ENCODE data around the gene B4GALNT4. TPM values are rescaled to one million over a fixed set of nuclear protein-coding genes. Genes with fewer than 3 reads are reported as not detected.

B4GALNT4 gene
- total and polyA plus RNA-seq, 2 of the 13 experiments (the other 11 are each of a cell fraction or from before 2014, with no cell fraction given): 30.5 to 50.1 TPM

DNA sequence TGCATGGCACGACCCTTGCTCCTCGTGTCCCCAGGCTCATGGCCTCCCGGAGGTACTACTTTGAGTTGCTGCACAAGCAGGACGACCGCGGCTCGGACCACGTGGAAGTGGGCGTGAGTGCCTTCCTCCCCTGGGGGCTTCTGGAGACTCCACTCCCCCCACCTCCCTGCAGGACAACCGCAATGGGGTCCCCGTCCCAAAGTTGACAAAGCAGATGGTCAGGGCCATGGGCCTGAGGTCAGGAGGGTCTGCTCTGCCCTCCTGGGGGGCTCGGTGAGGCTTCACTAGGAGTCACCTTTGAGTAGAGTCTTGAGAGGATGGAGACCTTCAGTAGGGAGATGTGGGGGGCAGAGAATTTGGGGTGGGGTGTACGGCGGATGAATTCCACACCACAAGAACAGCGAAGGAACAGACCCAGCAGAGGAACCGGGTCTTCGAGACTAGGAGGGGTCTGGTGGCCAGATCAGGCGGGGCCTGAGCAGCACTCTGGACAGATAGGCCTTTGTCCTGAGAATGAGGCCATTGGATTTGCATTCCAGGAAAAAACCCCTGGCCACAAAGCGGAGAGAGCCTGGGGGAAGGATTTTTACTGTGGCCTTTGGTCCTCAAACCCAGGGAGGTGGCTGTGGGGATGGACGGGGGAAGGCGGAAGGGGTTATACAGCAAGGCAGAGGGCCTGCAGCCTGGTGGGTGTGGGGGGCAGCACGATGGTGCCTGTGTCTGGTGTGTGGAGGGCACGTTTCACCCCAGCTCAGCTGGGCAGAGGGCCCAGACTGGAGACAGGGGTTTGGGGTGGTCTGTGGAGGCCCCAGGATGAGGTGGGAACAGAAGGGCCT, 4.6 kb downstream of the B4GALNT4 start (continued):
- TF ChIP-seq ELF4 (CRISPR knock-in tag; IDR thresholded peaks at IDR 0.05; ENCODE audit: borderline replicate concordance) (no peak), MATR3 (CRISPR knock-in tag; IDR thresholded peaks at IDR 0.05) (no peak), HOXA9 (CRISPR knock-in tag; IDR thresholded peaks at IDR 0.05; ENCODE audit: borderline replicate concordance) (no peak), U2AF2 (IDR thresholded peaks at IDR 0.05; ENCODE audit: low read depth, low read length) (no peak), HNF4A (CRISPR knock-in tag; IDR thresholded peaks at IDR 0.05) (peak; percentile 70), ZBTB7B (CRISPR knock-in tag; IDR thresholded peaks at IDR 0.05) (peak; percentile 91), IKZF4 (CRISPR knock-in tag; IDR thresholded peaks at IDR 0.05; ENCODE audit: borderline replicate concordance, low read depth, not compliant biosample characterization) (no peak), ZBTB38 (CRISPR knock-in tag; IDR thresholded peaks at IDR 0.05) (no peak; the same call in 1 of the 2 replicates), KMT2B (CRISPR knock-in tag; IDR thresholded peaks at IDR 0.05) (0 out of 2 replicates have a peak, but pooled peaks have one; percentile 17), ZNF292 (CRISPR knock-in tag; IDR thresholded peaks at IDR 0.05; ENCODE audit: borderline replicate concordance, low read depth) (no peak), SMAD1 (CRISPR knock-in tag; IDR thresholded peaks at IDR 0.05; ENCODE audit: borderline replicate concordance, low read depth) (no peak), NKX3-1 (CRISPR knock-in tag; IDR thresholded peaks at IDR 0.05) (0 out of 2 replicates have a peak, but pooled peaks have one; percentile 37), EZH2 (conservative IDR thresholded peaks at IDR 0.05; ENCODE audit: low read depth, low read length) (no peak), GFI1 (CRISPR knock-in tag; IDR thresholded peaks at IDR 0.05; ENCODE audit: borderline replicate concordance) (peak; percentile 46; the same call in 1 of the 2 replicates), BCL3 (CRISPR knock-in tag; IDR thresholded peaks at IDR 0.05) (0 out of 2 replicates have a peak, but pooled peaks have one; percentile 11), HOXA3 (CRISPR knock-in tag; IDR thresholded peaks at IDR 0.05) (peak; percentile 36; the same call in 1 of the 2 replicates)
- TF ChIP-seq, protein P1, sequence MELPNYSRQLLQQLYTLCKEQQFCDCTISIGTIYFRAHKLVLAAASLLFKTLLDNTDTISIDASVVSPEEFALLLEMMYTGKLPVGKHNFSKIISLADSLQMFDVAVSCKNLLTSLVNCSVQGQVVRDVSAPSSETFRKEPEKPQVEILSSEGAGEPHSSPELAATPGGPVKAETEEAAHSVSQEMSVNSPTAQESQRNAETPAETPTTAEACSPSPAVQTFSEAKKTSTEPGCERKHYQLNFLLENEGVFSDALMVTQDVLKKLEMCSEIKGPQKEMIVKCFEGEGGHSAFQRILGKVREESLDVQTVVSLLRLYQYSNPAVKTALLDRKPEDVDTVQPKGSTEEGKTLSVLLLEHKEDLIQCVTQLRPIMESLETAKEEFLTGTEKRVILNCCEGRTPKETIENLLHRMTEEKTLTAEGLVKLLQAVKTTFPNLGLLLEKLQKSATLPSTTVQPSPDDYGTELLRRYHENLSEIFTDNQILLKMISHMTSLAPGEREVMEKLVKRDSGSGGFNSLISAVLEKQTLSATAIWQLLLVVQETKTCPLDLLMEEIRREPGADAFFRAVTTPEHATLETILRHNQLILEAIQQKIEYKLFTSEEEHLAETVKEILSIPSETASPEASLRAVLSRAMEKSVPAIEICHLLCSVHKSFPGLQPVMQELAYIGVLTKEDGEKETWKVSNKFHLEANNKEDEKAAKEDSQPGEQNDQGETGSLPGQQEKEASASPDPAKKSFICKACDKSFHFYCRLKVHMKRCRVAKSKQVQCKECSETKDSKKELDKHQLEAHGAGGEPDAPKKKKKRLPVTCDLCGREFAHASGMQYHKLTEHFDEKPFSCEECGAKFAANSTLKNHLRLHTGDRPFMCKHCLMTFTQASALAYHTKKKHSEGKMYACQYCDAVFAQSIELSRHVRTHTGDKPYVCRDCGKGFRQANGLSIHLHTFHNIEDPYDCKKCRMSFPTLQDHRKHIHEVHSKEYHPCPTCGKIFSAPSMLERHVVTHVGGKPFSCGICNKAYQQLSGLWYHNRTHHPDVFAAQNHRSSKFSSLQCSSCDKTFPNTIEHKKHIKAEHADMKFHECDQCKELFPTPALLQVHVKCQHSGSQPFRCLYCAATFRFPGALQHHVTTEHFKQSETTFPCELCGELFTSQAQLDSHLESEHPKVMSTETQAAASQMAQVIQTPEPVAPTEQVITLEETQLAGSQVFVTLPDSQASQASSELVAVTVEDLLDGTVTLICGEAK (IDR thresholded peaks at IDR 0.05): no peak
- TF ChIP-seq, protein P1 (CRISPR knock-in tag; IDR thresholded peaks at IDR 0.05): 0 out of 2 replicates have a peak, but pooled peaks have one; percentile 44
- TF ChIP-seq, protein P2, sequence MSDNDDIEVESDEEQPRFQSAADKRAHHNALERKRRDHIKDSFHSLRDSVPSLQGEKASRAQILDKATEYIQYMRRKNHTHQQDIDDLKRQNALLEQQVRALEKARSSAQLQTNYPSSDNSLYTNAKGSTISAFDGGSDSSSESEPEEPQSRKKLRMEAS (IDR thresholded peaks at IDR 0.05): peak; percentile 39; the same call in 1 of the 2 replicates
